H9 (cell line): ENCODE data around the gene KRTAP12-3. TPM values are rescaled to one million over a fixed set of nuclear protein-coding genes. Genes with fewer than 3 reads are reported as not detected.

Experiments used
- DNase-seq: peaks from one replicate; pipeline ENCODE4 v3.0.0-alpha.2; 2017
- H2AFZ ChIP-seq: one replicate; pipeline ENCODE4 v1.6.1; 2013; ENCODE audit warnings: mild to moderate bottlenecking, low read length, control low read depth, moderate library complexity
- H2AK5ac ChIP-seq: 2 replicates; pipeline ENCODE4 v1.6.1; 2013; ENCODE audit warnings: low read length, control low read depth, mixed read lengths; ENCODE audit not compliant: insufficient read length
- H2BK120ac ChIP-seq: one replicate; pipeline ENCODE4 v1.6.1; 2013; ENCODE audit warnings: low read depth, mild to moderate bottlenecking, low read length, control low read depth, inconsistent platforms; ENCODE audit not compliant: poor library complexity, severe bottlenecking
- H2BK12ac ChIP-seq: 2 replicates; pipeline ENCODE4 v1.6.1; 2013; ENCODE audit warnings: low read length, control low read depth, mixed read lengths, low read depth; ENCODE audit not compliant: insufficient read length
- H2BK15ac ChIP-seq: 2 replicates; pipeline ENCODE4 v1.6.1; 2013; ENCODE audit warnings: low read depth, low read length, control low read depth
- H2BK20ac ChIP-seq: one replicate; pipeline ENCODE4 v1.6.1; 2013; ENCODE audit warnings: low read depth, mild to moderate bottlenecking, low read length, control low read depth, inconsistent platforms; ENCODE audit not compliant: poor library complexity, severe bottlenecking
- H2BK5ac ChIP-seq: 2 replicates; pipeline ENCODE4 v1.6.1; 2013; ENCODE audit warnings: low read length, control low read depth, mixed read lengths; ENCODE audit not compliant: insufficient read length
- H3K14ac ChIP-seq: 2 replicates; pipeline ENCODE4 v1.6.1; 2013; ENCODE audit warnings: low read length, control low read depth; ENCODE audit not compliant: insufficient read depth
- H3K18ac ChIP-seq: 2 replicates; pipeline ENCODE4 v1.6.1; 2013; ENCODE audit warnings: low read depth, mild to moderate bottlenecking, mixed read lengths, low read length, control low read depth; ENCODE audit not compliant: insufficient read length
- H3K23ac ChIP-seq: 2 replicates; pipeline ENCODE4 v1.6.1; 2013; ENCODE audit warnings: low read length, control low read depth, mixed read lengths, low read depth; ENCODE audit not compliant: insufficient read length
- H3K23me2 ChIP-seq: 2 replicates; pipeline ENCODE4 v1.6.1; 2013; ENCODE audit warnings: low read depth, mild to moderate bottlenecking, mixed read lengths, low read length, control low read depth; ENCODE audit not compliant: insufficient read length, poor library complexity, severe bottlenecking
- H3K27ac ChIP-seq: 2 replicates; pipeline ENCODE4 v1.5.1; 2013; ENCODE audit warnings: low read length, control low read depth, mixed read lengths, low read depth; ENCODE audit not compliant: insufficient read length
- H3K27me3 ChIP-seq: 2 replicates; pipeline ENCODE4 v1.6.1; 2013; ENCODE audit warnings: low read length, control low read depth, inconsistent platforms; ENCODE audit not compliant: insufficient read depth
- H3K4ac ChIP-seq: 2 replicates; pipeline ENCODE4 v1.6.1; 2013; ENCODE audit warnings: low read depth, mild to moderate bottlenecking, control low read depth, inconsistent platforms, low read length, moderate library complexity
- H3K4me1 ChIP-seq: 2 replicates; pipeline ENCODE4 v1.6.1; 2013; ENCODE audit warnings: low read length, control low read depth, inconsistent platforms; ENCODE audit not compliant: insufficient read depth
- H3K4me2 ChIP-seq: 2 replicates; pipeline ENCODE4 v1.6.1; 2013; ENCODE audit warnings: low read length, control low read depth, mixed read lengths; ENCODE audit not compliant: insufficient read length, insufficient read depth
- H3K56ac ChIP-seq: 2 replicates; pipeline ENCODE4 v1.6.1; 2013; ENCODE audit warnings: low read depth, mild to moderate bottlenecking, mixed read lengths, low read length, control low read depth; ENCODE audit not compliant: insufficient read length
- H3K79me1 ChIP-seq: 2 replicates; pipeline ENCODE4 v1.6.1; 2013; ENCODE audit warnings: low read depth, mild to moderate bottlenecking, moderate library complexity, low read length, control low read depth, inconsistent platforms; ENCODE audit not compliant: insufficient read depth, poor library complexity, severe bottlenecking
- H3K79me2 ChIP-seq: 2 replicates; pipeline ENCODE4 v1.6.1; 2013; ENCODE audit warnings: low read length, control low read depth, inconsistent platforms; ENCODE audit not compliant: insufficient read depth
- H3K9ac ChIP-seq: 2 replicates; pipeline ENCODE4 v1.6.1; 2013; ENCODE audit warnings: low read length, control low read depth, mixed read lengths; ENCODE audit not compliant: insufficient read length; ENCODE audit errors: extremely low read depth
- H3K9me3 ChIP-seq: one replicate; pipeline ENCODE4 v1.6.1; 2013; ENCODE audit warnings: low read depth, low read length, inconsistent platforms; ENCODE audit not compliant: control insufficient read depth
- H3T11ph ChIP-seq: one replicate; pipeline ENCODE4 v1.6.1; 2013; ENCODE audit warnings: mild to moderate bottlenecking, low read length, control low read depth, inconsistent platforms
- H4K20me1 ChIP-seq: one replicate; pipeline ENCODE4 v1.6.1; 2013; ENCODE audit not compliant: control insufficient read depth, insufficient read length, insufficient read depth
- H4K5ac ChIP-seq: 2 replicates; pipeline ENCODE4 v1.6.1; 2013; ENCODE audit warnings: low read depth, mild to moderate bottlenecking, mixed read lengths, low read length, control low read depth; ENCODE audit not compliant: insufficient read length
- H4K8ac ChIP-seq: replicated peaks from 2 replicates; pipeline ENCODE4 v1.6.1; 2013; ENCODE audit warnings: low read length, control low read depth, mixed read lengths, low read depth; ENCODE audit not compliant: insufficient read length
- H4K91ac ChIP-seq: 2 replicates; pipeline ENCODE4 v1.6.1; 2013; ENCODE audit warnings: low read depth, mild to moderate bottlenecking, moderate library complexity, mixed read lengths, low read length, control low read depth; ENCODE audit not compliant: insufficient read length
- H3K27ac Mint-ChIP-seq, 3 experiments: 2 replicates in 2 of 3; 3 replicates in 1 of 3; pipeline ENCODE4 v1.8.0; 2020 to 2021; ENCODE audit warnings: mixed read lengths in 3 of 3, mild to moderate bottlenecking in 1 of 3, moderate library complexity in 1 of 3
- H3K27me3 Mint-ChIP-seq: 2 replicates; pipeline ENCODE4 v1.8.0; 2021; ENCODE audit warnings: low read depth, mild to moderate bottlenecking, moderate library complexity, mixed read lengths
- H3K36me3 Mint-ChIP-seq, 3 experiments: 2 replicates in 2 of 3; 3 replicates in 1 of 3; pipeline ENCODE4 v1.8.0; 2020 to 2021; ENCODE audit warnings: low read depth in 3 of 3, mixed read lengths in 3 of 3; ENCODE audit not compliant: insufficient read depth in 1 of 3
- H3K4me1 Mint-ChIP-seq, 2 experiments: 2 replicates each; pipeline ENCODE4 v1.8.0; 2020; ENCODE audit warnings: mixed read lengths in 2 of 2
- H3K4me3 Mint-ChIP-seq, 2 experiments: 2 replicates in 1 of 2; 3 replicates in 1 of 2; pipeline ENCODE4 v1.8.0; 2020 to 2021; ENCODE audit warnings: mild to moderate bottlenecking in 2 of 2, mixed read lengths in 2 of 2, moderate library complexity in 1 of 2
- H3K9me3 Mint-ChIP-seq, 2 experiments: 2 replicates in 1 of 2; 3 replicates in 1 of 2; pipeline ENCODE4 v1.8.0; 2020; ENCODE audit warnings: mild to moderate bottlenecking in 2 of 2, mixed read lengths in 2 of 2, moderate library complexity in 1 of 2
- CTCF ChIP-seq: fragments of 200-600 bp; sonication (generic); conservative IDR thresholded peaks from 3 replicates; pipeline ENCODE4 v1.8.0; 2021; ENCODE audit warnings: antibody characterized with exemption, mild to moderate bottlenecking
- WGBS: extraction: QIAGEN DNeasy Blood & Tissue Kit; methylation state at CpG from one replicate; pipeline ENCODE4 v1.1.7; 2013; ENCODE audit warnings: missing lambda C conversion rate, low lambda C conversion rate, mixed read lengths; ENCODE audit not compliant: insufficient read length; ENCODE audit errors: extremely low coverage; 5-methylcytosine and 5-hydroxymethylcytosine counted together
- total RNA-seq: library from RNA; stranded (reverse); gene quantifications from 2 replicates; pipeline ENCODE4 v1.2.1, GENCODE V29; 2021

KRTAP12-3 gene
- total RNA-seq, 1 experiment from 2014 or later = not detected

DNA sequence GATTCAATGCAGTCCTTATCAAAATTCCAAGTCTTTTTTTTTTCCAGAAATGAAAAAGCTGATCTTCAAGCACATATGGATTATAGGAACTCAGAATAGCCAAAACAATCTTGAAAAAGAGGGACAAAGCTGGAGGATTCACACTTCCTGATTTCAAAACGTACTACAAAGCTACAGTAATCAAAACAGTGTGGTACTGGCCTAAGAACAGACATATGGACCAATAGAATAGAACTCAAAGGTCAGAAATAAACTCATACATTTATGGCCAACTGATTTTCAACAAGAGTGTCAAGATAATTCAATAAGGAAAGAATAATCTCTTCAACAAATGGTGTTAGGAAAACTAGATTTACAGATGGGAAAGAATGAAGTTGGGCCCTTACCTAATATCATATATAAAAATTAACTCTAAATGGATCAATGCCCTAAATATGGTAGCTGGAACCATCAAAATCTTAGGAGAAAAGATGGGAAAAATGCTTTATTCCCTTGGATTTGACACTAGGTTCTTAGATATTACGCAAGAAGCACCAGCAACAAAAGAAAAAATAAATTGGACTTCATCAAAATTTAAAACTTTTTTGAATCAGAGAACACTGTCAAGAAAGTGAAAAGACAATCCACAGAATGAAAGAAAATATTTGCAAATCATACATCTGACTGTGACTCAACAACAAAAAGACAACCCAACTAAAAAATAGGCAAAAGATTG lies 35.2 kb downstream of the KRTAP12-3 start:
- Mint-ChIP-seq H3K36me3 (peaks cover 7 to 19% (median 7%) of the 10 kb centered on the region in 3 experiments; a peak in 6 of 7 replicates), H3K9me3 (peaks cover 17 to 18% of the 10 kb centered on the region in 2 experiments), H3K4me3 (no peak overlapping the region), H3K27ac (no peak overlapping the region), H3K4me1 (peaks cover 37 to 38% of the 10 kb centered on the region in 2 experiments), H3K27me3 (peaks cover 2% of the 10 kb centered on the region)
- no peak for DNase-seq
- Histone ChIP-seq H3K27ac (no peak overlapping the region), H3K4me2 (no peak overlapping the region), H2BK5ac (no peak overlapping the region), H3K56ac (no peak overlapping the region), H2AK5ac (no peak overlapping the region), H2AFZ (no peak overlapping the region), H3K79me1 (no peaks in the 10 kb centered on the region), H4K5ac (no peak overlapping the region), H3T11ph (no peak overlapping the region), H3K9ac (no peak overlapping the region), H4K91ac (no peak overlapping the region), H4K20me1 (no peaks in the 10 kb centered on the region), H3K18ac (no peak overlapping the region), H2BK120ac (no peak overlapping the region), H2BK15ac (no peak overlapping the region), H3K14ac (no peak overlapping the region), H4K8ac (no peak overlapping the region), H3K9me3 (no peaks in the 10 kb centered on the region), H2BK12ac (no peak overlapping the region), H3K23ac (no peak overlapping the region), H3K27me3 (no peaks in the 10 kb centered on the region; the same call in 1 of the 2 replicates), H3K4ac (no peak overlapping the region), H3K4me1 (peaks cover 4% of the 10 kb centered on the region; the same call in 1 of the 2 replicates), H3K23me2 (no peaks in the 10 kb centered on the region), H3K79me2 (no peaks in the 10 kb centered on the region), H2BK20ac (no peak overlapping the region)
- TF ChIP-seq CTCF = no peak
- WGBS = no CpG with 5 or more reads among the region's 2 CpGs
